Esophagus muscularis mucosa (tissue), 4 donors: ENCODE measurements around the gene RNF213. TPM values are rescaled to one million over a fixed set of nuclear protein-coding genes. Genes with fewer than 3 reads are reported as not detected.

Experiments used
- DNase-seq: peaks from one replicate; pipeline ENCODE4 v3.0.0-alpha.2; 2017; ENCODE audit errors: extremely low spot score
- H3K27ac ChIP-seq, 4 donors: fragments of 200-600 bp; sonication (generic); replicated peaks in 1 of 4; 1 replicate in 3 of 4; 2 replicates in 1 of 4; pipeline ENCODE4 v1.5.1; 2016 to 2019; ENCODE audit warnings: mild to moderate bottlenecking in 1 of 4
- H3K27me3 ChIP-seq, 4 donors: fragments of 200-600 bp; sonication (generic); one replicate each; pipeline versions ENCODE4 v1.5.1 to v1.6.0; 2016 to 2019
- H3K36me3 ChIP-seq, 4 donors: fragments of 200-600 bp; sonication (generic); one replicate each; pipeline ENCODE4 v1.5.1; 2016 to 2019
- H3K4me1 ChIP-seq, 4 donors: fragments of 200-600 bp; sonication (generic); one replicate each; pipeline ENCODE4 v1.5.1; 2016 to 2019
- H3K4me3 ChIP-seq, 4 donors: fragments of 200-600 bp; sonication (generic); 1 replicate in 2 of 4; 2 replicates in 2 of 4; pipeline ENCODE4 v1.5.1; 2016 to 2019; ENCODE audit warnings: mild to moderate bottlenecking in 4 of 4, moderate library complexity in 1 of 4
- H3K9me3 ChIP-seq, 4 donors: fragments of 200-600 bp; sonication (generic); 1 replicate in 3 of 4; 2 replicates in 1 of 4; pipeline ENCODE4 v1.5.1; 2016 to 2019
- EP300 ChIP-seq: sonication (generic); formaldehyde crosslinking; IDR thresholded peaks from one replicate; pipeline ENCODE4 v1.6.1; 2017; ENCODE audit warnings: antibody characterized with exemption
- POLR2A ChIP-seq: fragments of 450-650 bp; IDR thresholded peaks from one replicate; pipeline ENCODE4 v1.6.1; 2017; ENCODE audit warnings: antibody characterized with exemption, moderate library complexity, mild to moderate bottlenecking, low read depth
- POLR2AphosphoS5 ChIP-seq, 2 donors: sonication (generic); formaldehyde crosslinking; IDR thresholded peaks; one replicate each; pipeline ENCODE4 v1.6.1; 2017; ENCODE audit warnings: antibody characterized with exemption in 2 of 2
- WGBS: methylation state at CpG from one replicate; pipeline ENCODE4 v1.1.5; 2018; 5-methylcytosine and 5-hydroxymethylcytosine counted together
- intact Hi-C: fragments of 100-400 bp; cut with DNase I; formaldehyde crosslinking; loops from one replicate; pipeline ENCODE4 v1.15.1; 2023
- small RNA-seq, 3 donors: library from RNA; depleted of rRNA; stranded (forward); fragments of <200 nt; gene quantifications; one replicate each; pipeline ENCODE3, GENCODE V24; 2016
- total RNA-seq, 4 donors: library from RNA; depleted of rRNA; stranded (reverse); fragments of >200 nt; gene quantifications; one replicate each; pipeline versions ENCODE4 v1.1.0 to v1.2.1, GENCODE V29; 2016
- TF ChIP-seq, protein P1 (sequence below), 3 experiments: fragments of 200-600 bp in 2 of 3; fragments of 450-650 bp in 1 of 3; sonication (generic) in 2 of 3; IDR thresholded peaks; one replicate each; pipeline ENCODE4 v1.5.1; 2017 to 2019; ENCODE audit warnings: antibody characterized with exemption in 3 of 3, mild to moderate bottlenecking in 2 of 3, moderate library complexity in 1 of 3

The RNF213 gene
- total RNA-seq, 4 donors from 2014 or later: 55.8 to 85.7 (median 75.9) TPM

DNA sequence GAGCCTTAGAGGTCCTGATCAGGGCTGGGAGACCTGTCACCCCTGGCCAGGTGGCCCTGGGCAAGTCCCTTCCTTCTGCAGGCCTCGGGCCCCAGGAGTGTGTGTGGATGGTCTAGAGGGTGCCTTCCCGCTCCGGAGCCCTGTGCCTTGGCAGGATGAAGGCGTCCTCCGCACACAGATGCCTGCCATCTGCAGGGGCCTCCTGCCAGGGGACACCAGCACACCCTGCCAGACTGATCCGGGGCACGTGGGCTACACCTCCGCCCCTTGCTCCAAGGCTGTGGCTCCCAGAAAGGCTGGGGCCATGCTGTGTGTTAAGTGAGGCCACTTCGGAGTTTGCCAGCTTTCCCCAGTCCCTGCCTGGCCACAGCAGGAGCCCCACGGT lies 185.1 kb downstream of the RNF213 start:
- Histone ChIP-seq H3K36me3 (peaks cover 0 to 4% (median 0%) of the 10 kb centered on the region in 4 donors), H3K4me3 (no peak overlapping the region), H3K27ac (no peak overlapping the region), H3K9me3 (no peaks in the 10 kb centered on the region), H3K27me3 (no peaks in the 10 kb centered on the region), H3K4me1 (peaks cover 5 to 21% (median 14%) of the 10 kb centered on the region in 4 donors)
- TF ChIP-seq POLR2A (no peak), EP300 (no peak), POLR2AphosphoS5 (IDR thresholded peaks at IDR 0.05) (no peak)
- TF ChIP-seq, protein P1, sequence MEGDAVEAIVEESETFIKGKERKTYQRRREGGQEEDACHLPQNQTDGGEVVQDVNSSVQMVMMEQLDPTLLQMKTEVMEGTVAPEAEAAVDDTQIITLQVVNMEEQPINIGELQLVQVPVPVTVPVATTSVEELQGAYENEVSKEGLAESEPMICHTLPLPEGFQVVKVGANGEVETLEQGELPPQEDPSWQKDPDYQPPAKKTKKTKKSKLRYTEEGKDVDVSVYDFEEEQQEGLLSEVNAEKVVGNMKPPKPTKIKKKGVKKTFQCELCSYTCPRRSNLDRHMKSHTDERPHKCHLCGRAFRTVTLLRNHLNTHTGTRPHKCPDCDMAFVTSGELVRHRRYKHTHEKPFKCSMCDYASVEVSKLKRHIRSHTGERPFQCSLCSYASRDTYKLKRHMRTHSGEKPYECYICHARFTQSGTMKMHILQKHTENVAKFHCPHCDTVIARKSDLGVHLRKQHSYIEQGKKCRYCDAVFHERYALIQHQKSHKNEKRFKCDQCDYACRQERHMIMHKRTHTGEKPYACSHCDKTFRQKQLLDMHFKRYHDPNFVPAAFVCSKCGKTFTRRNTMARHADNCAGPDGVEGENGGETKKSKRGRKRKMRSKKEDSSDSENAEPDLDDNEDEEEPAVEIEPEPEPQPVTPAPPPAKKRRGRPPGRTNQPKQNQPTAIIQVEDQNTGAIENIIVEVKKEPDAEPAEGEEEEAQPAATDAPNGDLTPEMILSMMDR (IDR thresholded peaks at IDR 0.05): no peak
- intact Hi-C loops: no loop called here
- DNase-seq: no peak
- 85% methylated on average over 4 of the region's 10 CpGs for WGBS

- H3K9me3 ChIP-seq: no peaks in the 10 kb centered on the region
- no peak for DNase-seq
- no peaks in the 10 kb centered on the region for H3K36me3 ChIP-seq
- intact Hi-C loops: no loop called here
- H3K4me1 ChIP-seq: peaks cover 5 to 27% (median 20%) of the 10 kb centered on the region in 4 donors
- WGBS: 82% methylated on average over 9 of the region's 12 CpGs
- no peaks in the 10 kb centered on the region for H3K27me3 ChIP-seq
- no peak overlapping the region for H3K4me3 ChIP-seq
- TF ChIP-seq EP300 (no peak), POLR2A (no peak), POLR2AphosphoS5 (IDR thresholded peaks at IDR 0.05) (no peak)
- TF ChIP-seq, protein P1 (IDR thresholded peaks at IDR 0.05): no peak
- no peak overlapping the region for H3K27ac ChIP-seq
Observed at GRCh38 chr17:80446645-80447405, 186.2 kb downstream of the RNF213 start.

GRCh38 chr17:80447790-80448189 lies 187.1 kb downstream of the RNF213 start:
- H3K4me1 ChIP-seq: peaks cover 5 to 27% (median 20%) of the 10 kb centered on the region in 4 donors
- intact Hi-C loops: no loop called here
- TF ChIP-seq EP300 (no peak), POLR2A (no peak), POLR2AphosphoS5 (IDR thresholded peaks at IDR 0.05) (no peak)
- TF ChIP-seq, protein P1 (IDR thresholded peaks at IDR 0.05): no peak
- DNase-seq: no peak
- no peaks in the 10 kb centered on the region for H3K9me3 ChIP-seq
- no peak overlapping the region for H3K27ac ChIP-seq
- H3K27me3 ChIP-seq: no peaks in the 10 kb centered on the region
- H3K36me3 ChIP-seq: no peaks in the 10 kb centered on the region
- H3K4me3 ChIP-seq: no peak overlapping the region
- WGBS: 70% methylated on average over 1 of the region's 4 CpGs

Small RNA genes lying within 50 kb of the gene (small RNA-seq; reads per million reads assigned to genes)
- gene MIR4730: 0 reads per million in 3 donors

Other genes starting within 250 kb of the RNF213 start
- gene TBC1D16, start 225.0 kb upstream of the RNF213 start, total RNA-seq: 10 to 100 TPM; 30.3 to 37.4 (median 33.2) TPM
- gene CCDC40, start 224.2 kb upstream of the RNF213 start, total RNA-seq: 1 to 10 TPM; 4.9 to 9.5 (median 7.8) TPM
- 10 to 100 TPM; 65.4 to 84.4 (median 73.7) TPM for gene GAA, start 159.3 kb upstream of the RNF213 start, total RNA-seq
- 10 to 100 TPM; 31.0 to 61.0 (median 39.8) TPM for gene EIF4A3, start 113.7 kb upstream of the RNF213 start, total RNA-seq
- gene CARD14, start 90.8 kb upstream of the RNF213 start, total RNA-seq: under 1 TPM in 3 of 4 donors, not detected in 1; 0.23 to 0.33 (median 0.32) TPM
- 10 to 100 TPM; 12.9 to 24.4 (median 21.3) TPM for gene SGSH, start 40.5 kb upstream of the RNF213 start, total RNA-seq
- 10 to 100 TPM; 11.3 to 13.8 (median 12.7) TPM for gene SLC26A11, start 40.4 kb upstream of the RNF213 start, total RNA-seq
- gene ENDOV, start 154.3 kb downstream of the RNF213 start, total RNA-seq: 10 to 100 TPM in 3 of 4 donors, 1 to 10 TPM in 1; 9.1 to 14.7 (median 13.0) TPM
- 1 to 10 TPM in 3 of 4 donors, under 1 TPM in 1; 0.42 to 5.5 (median 4.1) TPM for gene NPTX1, start 215.8 kb downstream of the RNF213 start, total RNA-seq